AG04450 (cell line): ENCODE data around the gene MS4A15. TPM values are rescaled to one million over a fixed set of nuclear protein-coding genes. Genes with fewer than 3 reads are reported as not detected.

Experiments
- CTCF ChIA-PET: fragments of 300-600, 350-600 bp; formaldehyde crosslinking; extraction: SDS; loops from one replicate; lab custom pipeline; 2022; ENCODE audit warnings: antibody characterized with exemption, inconsistent platforms; lab: Charles Lee
- POLR2A ChIA-PET: fragments of 350-600 bp; formaldehyde crosslinking; extraction: SDS; loops from one replicate; lab custom pipeline; 2021; ENCODE audit warnings: antibody characterized with exemption, inconsistent platforms; lab: Yijun Ruan, JAX
- DNase-seq: peaks from one replicate; pipeline ENCODE4 v3.0.0-alpha.2; 2011; ENCODE audit warnings: low read depth, low spot score
- H3K27ac ChIP-seq: one replicate; pipeline ENCODE4 v1.5.1; 2012; ENCODE audit warnings: low read depth, low read length, control low read depth
- H3K27me3 ChIP-seq: one replicate; pipeline ENCODE4 v1.6.0; 2012; ENCODE audit warnings: low read length; ENCODE audit not compliant: control insufficient read depth, insufficient read depth
- H3K4me3 ChIP-seq: 2 replicates; pipeline ENCODE4 v1.5.1; 2011; ENCODE audit warnings: mild to moderate bottlenecking, low read depth, low read length, control low read depth
- H3K9me3 ChIP-seq: 2 replicates; pipeline ENCODE4 v1.5.1; 2012; ENCODE audit warnings: low read length; ENCODE audit not compliant: control insufficient read depth, insufficient read depth
- CTCF ChIP-seq: IDR thresholded peaks from 2 replicates; pipeline ENCODE4 v1.5.1; 2011; ENCODE audit warnings: low read depth, low read length, control low read depth, inconsistent platforms
- polyA plus RNA-seq: library from polyadenylated mRNA; depleted of rRNA; stranded (reverse); fragments of >200 nt; gene quantifications from 2 replicates; pipeline ENCODE4 v1.2.3, GENCODE V29; 2011

Gene MS4A15
- polyA plus RNA-seq, 1 experiment, result not detected

- Histone ChIP-seq H3K27ac (no peak overlapping the region), H3K27me3 (no peaks in the 10 kb centered on the region), H3K9me3 (no peaks in the 10 kb centered on the region), H3K4me3 (no peak overlapping the region)
- POLR2A ChIA-PET, result no interaction called here
- CTCF ChIA-PET, result no interaction called here
- TF ChIP-seq CTCF, result no peak
- no peak for DNase-seq
Measured at GRCh38 chr11:60725592-60725991, 31.1 kb upstream of the MS4A15 start.

GRCh38 chr11:60731586-60731985 is 25.1 kb upstream of the MS4A15 start:
- no peak for TF ChIP-seq CTCF
- ChIA-PET CTCF (no interaction called here), POLR2A (no interaction called here)
- no peak overlapping the region for H3K4me3 ChIP-seq
- DNase-seq, result no peak
- H3K9me3 ChIP-seq, result no peaks in the 10 kb centered on the region
- no peak overlapping the region for H3K27ac ChIP-seq
- peaks cover 9% of the 10 kb centered on the region for H3K27me3 ChIP-seq

GRCh38 chr11:60734279-60734678 is 22.4 kb upstream of the MS4A15 start:
- no peak for DNase-seq
- peaks cover 9% of the 10 kb centered on the region for H3K27me3 ChIP-seq
- H3K4me3 ChIP-seq, result no peak overlapping the region
- ChIA-PET CTCF (interaction anchor here (0.7 kb wide), 1 partner anchor 348 kb away, joined by 3 read pairs; no protein-coding TSS in a partner anchor), POLR2A (no interaction called here)
- H3K9me3 ChIP-seq, result no peaks in the 10 kb centered on the region
- H3K27ac ChIP-seq, result no peak overlapping the region
- no peak for TF ChIP-seq CTCF

GRCh38 chr11:60739114-60739513 is 17.6 kb upstream of the MS4A15 start:
- Histone ChIP-seq H3K9me3 (no peaks in the 10 kb centered on the region), H3K27me3 (no peaks in the 10 kb centered on the region), H3K27ac (no peak overlapping the region), H3K4me3 (no peak overlapping the region)
- ChIA-PET CTCF (no interaction called here), POLR2A (no interaction called here)
- no peak for DNase-seq
- no peak for TF ChIP-seq CTCF

- Histone ChIP-seq H3K27ac (no peak overlapping the region), H3K27me3 (no peaks in the 10 kb centered on the region), H3K4me3 (no peak overlapping the region), H3K9me3 (no peaks in the 10 kb centered on the region)
- ChIA-PET POLR2A (no interaction called here), CTCF (interaction anchor here (1.2 kb wide), 1 partner anchor 35 kb away, joined by 3 read pairs; no protein-coding TSS in a partner anchor)
- no peak for DNase-seq
- TF ChIP-seq CTCF, result no peak
Measured at GRCh38 chr11:60740573-60740972, 16.1 kb upstream of the MS4A15 start.
